ENCODE data around the gene RAVER1. TPM values are rescaled to one million over a fixed set of nuclear protein-coding genes. Genes with fewer than 3 reads are reported as not detected.

Gene RAVER1
- total and polyA plus RNA-seq, 9 of the 15 experiments (the other 6 are each of a cell fraction or from before 2014, with no cell fraction given): 0.06 to 113 (median 7.0) TPM

DNA sequence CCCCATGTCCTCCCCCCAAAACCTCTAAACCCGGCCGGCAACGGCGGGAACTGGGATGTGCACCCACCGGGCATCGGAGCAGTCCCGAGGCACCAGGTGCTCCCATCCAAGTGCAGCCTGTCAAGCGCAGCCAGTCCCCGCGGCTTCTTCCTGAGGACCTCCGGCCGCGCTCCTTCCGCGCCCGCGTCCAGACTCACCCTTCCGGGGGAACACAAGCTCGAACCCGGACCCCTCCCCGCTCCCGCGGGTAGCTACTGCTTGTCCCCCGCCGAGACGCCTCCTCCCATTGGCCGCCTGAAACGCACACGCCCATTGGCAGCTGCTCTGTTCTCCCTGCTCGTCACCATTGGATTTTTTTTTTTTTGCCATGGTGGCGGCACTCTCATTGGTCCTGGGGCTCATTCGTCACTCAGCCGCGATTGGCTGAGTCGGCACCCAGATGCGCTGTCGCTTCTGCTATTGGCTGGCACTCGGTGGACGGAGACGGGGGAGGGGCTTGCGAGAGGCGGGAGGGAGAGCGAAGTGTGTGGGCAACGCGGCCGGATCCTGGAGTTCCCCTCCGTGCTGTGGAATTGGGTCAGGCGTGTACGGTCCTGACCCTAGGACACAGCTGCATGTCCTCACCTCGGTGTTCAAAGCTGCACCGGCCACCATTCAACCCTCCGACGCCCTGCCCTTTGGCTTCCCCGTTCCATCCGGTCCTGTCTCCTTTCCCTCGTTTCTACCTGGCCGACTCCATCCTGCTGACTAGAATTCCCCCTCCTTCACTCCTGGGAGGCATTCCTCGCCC, 47.2 kb upstream of the RAVER1 start, which contains the start of gene TYK2 (continued):
- no peak for TF ChIP-seq REST (IDR thresholded peaks at IDR 0.05; ENCODE audit: borderline replicate concordance)
- peak; percentile 44; the same call in 1 of the 2 replicates for TF ChIP-seq REST (CRISPR knock-in tag; IDR thresholded peaks at IDR 0.05; ENCODE audit: low read depth)
- TF ChIP-seq HEY1 (CRISPR knock-in tag; IDR thresholded peaks at IDR 0.05; ENCODE audit: borderline replicate concordance): no peak
- TF ChIP-seq, protein P1, sequence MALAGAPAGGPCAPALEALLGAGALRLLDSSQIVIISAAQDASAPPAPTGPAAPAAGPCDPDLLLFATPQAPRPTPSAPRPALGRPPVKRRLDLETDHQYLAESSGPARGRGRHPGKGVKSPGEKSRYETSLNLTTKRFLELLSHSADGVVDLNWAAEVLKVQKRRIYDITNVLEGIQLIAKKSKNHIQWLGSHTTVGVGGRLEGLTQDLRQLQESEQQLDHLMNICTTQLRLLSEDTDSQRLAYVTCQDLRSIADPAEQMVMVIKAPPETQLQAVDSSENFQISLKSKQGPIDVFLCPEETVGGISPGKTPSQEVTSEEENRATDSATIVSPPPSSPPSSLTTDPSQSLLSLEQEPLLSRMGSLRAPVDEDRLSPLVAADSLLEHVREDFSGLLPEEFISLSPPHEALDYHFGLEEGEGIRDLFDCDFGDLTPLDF (CRISPR knock-in tag; IDR thresholded peaks at IDR 0.05): peak; percentile 67; the same call in 1 of the 2 replicates
- TF ChIP-seq EP300 (IDR thresholded peaks at IDR 0.05; ENCODE audit: low read length): no peak
- TF ChIP-seq PHF21A (IDR thresholded peaks at IDR 0.05; ENCODE audit: borderline replicate concordance, low read depth): no peak
- TF ChIP-seq, protein P2, sequence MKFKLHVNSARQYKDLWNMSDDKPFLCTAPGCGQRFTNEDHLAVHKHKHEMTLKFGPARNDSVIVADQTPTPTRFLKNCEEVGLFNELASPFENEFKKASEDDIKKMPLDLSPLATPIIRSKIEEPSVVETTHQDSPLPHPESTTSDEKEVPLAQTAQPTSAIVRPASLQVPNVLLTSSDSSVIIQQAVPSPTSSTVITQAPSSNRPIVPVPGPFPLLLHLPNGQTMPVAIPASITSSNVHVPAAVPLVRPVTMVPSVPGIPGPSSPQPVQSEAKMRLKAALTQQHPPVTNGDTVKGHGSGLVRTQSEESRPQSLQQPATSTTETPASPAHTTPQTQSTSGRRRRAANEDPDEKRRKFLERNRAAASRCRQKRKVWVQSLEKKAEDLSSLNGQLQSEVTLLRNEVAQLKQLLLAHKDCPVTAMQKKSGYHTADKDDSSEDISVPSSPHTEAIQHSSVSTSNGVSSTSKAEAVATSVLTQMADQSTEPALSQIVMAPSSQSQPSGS (CRISPR knock-in tag; IDR thresholded peaks at IDR 0.05): no peak
- TF ChIP-seq ZNF507 (tag; conservative IDR thresholded peaks at IDR 0.05): no peak
- TF ChIP-seq STAG1 (CRISPR knock-in tag; IDR thresholded peaks at IDR 0.05; ENCODE audit: borderline replicate concordance): no peak
- TF ChIP-seq, protein P3, sequence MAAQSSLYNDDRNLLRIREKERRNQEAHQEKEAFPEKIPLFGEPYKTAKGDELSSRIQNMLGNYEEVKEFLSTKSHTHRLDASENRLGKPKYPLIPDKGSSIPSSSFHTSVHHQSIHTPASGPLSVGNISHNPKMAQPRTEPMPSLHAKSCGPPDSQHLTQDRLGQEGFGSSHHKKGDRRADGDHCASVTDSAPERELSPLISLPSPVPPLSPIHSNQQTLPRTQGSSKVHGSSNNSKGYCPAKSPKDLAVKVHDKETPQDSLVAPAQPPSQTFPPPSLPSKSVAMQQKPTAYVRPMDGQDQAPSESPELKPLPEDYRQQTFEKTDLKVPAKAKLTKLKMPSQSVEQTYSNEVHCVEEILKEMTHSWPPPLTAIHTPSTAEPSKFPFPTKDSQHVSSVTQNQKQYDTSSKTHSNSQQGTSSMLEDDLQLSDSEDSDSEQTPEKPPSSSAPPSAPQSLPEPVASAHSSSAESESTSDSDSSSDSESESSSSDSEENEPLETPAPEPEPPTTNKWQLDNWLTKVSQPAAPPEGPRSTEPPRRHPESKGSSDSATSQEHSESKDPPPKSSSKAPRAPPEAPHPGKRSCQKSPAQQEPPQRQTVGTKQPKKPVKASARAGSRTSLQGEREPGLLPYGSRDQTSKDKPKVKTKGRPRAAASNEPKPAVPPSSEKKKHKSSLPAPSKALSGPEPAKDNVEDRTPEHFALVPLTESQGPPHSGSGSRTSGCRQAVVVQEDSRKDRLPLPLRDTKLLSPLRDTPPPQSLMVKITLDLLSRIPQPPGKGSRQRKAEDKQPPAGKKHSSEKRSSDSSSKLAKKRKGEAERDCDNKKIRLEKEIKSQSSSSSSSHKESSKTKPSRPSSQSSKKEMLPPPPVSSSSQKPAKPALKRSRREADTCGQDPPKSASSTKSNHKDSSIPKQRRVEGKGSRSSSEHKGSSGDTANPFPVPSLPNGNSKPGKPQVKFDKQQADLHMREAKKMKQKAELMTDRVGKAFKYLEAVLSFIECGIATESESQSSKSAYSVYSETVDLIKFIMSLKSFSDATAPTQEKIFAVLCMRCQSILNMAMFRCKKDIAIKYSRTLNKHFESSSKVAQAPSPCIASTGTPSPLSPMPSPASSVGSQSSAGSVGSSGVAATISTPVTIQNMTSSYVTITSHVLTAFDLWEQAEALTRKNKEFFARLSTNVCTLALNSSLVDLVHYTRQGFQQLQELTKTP (IDR thresholded peaks at IDR 0.05; ENCODE audit: low read depth in 1 of 2, partially characterized antibody in 2 of 2): peak in 1 of 2 experiments; percentile 27
- no peak for TF ChIP-seq ZNF274 (IDR thresholded peaks at IDR 0.05; ENCODE audit: borderline replicate concordance, low read depth, low read length)

Data from K562 (cell line).